Astrocyte of the spinal cord (primary cell): ENCODE data around the gene ITK.

ENCODE experiments used
- DNase-seq: peaks from one replicate; pipeline ENCODE4 v3.0.0; 2011; ENCODE audit warnings: low read depth, low spot score
- H3K4me3 ChIP-seq: 2 replicates; pipeline ENCODE4 v1.5.1; 2011; ENCODE audit warnings: low read depth, mild to moderate bottlenecking, low read length, moderate library complexity
- in situ Hi-C: cut with HindIII; loops from 2 replicates; pipeline ENCODE4 v1.10.0; 2017; ENCODE audit warnings: low sequenced_read_pairs
- TF ChIP-seq, protein P1 (sequence below): IDR thresholded peaks from 2 replicates; pipeline ENCODE4 v1.5.1; 2012; ENCODE audit warnings: low read depth, mild to moderate bottlenecking, low read length, inconsistent platforms

Gene ITK

DNA sequence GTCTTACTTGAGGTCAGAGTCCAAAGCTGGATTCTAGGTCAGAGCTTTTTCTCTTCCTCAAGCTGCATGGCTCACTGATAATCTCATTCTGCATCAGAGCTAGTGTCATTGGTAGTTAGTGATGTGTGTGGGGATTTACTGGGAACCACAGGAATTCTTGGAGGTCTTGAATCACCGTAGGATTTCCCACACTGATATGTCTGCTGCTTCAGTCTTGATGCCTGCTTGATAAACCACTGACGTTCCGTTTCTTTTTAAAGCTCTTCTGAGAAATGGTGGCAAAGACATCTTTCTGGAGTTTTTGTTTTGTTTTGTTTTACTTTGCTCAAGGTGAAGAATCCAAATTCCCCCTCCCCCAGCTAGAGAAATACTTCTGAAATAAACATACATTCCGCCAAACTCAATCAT, 13.4 kb upstream of the ITK start:
- H3K4me3 ChIP-seq = no peak overlapping the region
- peak; percentile 11 for DNase-seq
- TF ChIP-seq, protein P1, sequence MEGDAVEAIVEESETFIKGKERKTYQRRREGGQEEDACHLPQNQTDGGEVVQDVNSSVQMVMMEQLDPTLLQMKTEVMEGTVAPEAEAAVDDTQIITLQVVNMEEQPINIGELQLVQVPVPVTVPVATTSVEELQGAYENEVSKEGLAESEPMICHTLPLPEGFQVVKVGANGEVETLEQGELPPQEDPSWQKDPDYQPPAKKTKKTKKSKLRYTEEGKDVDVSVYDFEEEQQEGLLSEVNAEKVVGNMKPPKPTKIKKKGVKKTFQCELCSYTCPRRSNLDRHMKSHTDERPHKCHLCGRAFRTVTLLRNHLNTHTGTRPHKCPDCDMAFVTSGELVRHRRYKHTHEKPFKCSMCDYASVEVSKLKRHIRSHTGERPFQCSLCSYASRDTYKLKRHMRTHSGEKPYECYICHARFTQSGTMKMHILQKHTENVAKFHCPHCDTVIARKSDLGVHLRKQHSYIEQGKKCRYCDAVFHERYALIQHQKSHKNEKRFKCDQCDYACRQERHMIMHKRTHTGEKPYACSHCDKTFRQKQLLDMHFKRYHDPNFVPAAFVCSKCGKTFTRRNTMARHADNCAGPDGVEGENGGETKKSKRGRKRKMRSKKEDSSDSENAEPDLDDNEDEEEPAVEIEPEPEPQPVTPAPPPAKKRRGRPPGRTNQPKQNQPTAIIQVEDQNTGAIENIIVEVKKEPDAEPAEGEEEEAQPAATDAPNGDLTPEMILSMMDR = no peak
- in situ Hi-C loops = no loop called here

DNA sequence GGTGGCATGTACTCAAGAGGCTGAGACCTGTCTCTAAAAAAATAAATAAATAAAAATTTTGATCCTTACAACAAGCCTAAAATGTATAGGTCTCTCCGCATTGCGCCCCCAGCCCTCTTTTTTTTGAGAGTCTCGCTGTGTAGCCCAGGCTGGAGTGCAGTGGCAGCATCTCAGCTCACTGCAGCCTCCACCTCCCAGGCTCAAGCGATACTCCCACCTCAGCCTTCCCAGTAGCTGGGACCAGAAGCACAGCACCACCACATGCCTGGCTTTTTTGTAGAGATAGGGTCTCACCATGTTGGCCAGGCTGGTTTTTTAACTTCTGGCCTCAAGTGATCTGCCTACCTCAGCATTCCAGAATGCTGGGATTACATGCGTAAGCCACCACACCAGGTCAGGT, 12.4 kb upstream of the ITK start:
- in situ Hi-C loops = no loop called here

DNA sequence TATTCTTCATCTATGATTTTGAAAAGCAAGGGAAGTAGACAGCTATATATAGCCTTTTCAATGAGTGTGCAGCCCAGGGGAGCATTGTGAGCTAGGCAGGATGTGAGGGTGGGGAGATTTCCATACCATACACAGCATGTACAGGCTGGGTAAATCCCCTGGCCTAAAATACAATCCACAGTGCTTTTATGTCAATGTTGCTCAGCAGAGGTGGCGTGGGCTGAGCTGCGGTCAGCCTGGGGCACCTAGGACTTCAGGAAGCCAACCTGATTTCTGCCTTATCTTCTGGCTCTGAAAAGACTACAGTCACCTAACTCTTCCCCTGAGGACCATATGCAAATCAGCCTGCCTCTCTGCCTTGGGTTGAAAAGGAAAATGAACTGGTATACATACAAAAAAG, 8.2 kb upstream of the ITK start:
- no peak overlapping the region for H3K4me3 ChIP-seq
- TF ChIP-seq, protein P1 = no peak
- no peak for DNase-seq
- in situ Hi-C loops = no loop called here

More for the DNA sequence above, 12.4 kb upstream of the ITK start:
- no peak overlapping the region for H3K4me3 ChIP-seq
- no peak for DNase-seq
- TF ChIP-seq, protein P1 = no peak

DNA sequence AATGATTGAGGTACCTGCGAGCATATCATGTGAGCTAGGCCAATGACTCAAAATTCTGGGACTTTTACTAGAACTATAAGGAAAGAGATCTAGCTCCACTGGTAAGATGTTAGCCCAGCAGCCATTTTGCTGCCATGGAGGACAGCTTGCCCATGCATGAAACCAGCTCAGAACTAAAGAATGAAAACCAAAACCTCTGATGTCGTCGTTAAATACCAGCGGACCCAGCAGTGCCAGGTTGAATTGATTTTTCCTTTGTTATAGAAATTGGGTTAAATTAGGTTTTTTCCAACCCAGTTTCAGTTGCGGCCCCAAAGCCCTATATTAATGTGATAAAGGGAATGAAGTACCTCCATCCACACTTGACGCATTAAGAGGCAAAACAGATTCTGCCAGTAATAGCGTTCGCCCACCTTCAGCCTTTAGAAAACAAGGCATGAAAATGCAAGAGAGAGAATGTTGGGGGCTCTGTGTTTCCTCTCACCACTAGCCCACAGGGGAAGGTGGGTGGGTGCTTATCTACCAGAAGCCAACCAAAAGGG, 5.5 kb upstream of the ITK start:
- no peak for DNase-seq
- TF ChIP-seq, protein P1 = no peak
- in situ Hi-C loops = no loop called here
- no peak overlapping the region for H3K4me3 ChIP-seq

DNA sequence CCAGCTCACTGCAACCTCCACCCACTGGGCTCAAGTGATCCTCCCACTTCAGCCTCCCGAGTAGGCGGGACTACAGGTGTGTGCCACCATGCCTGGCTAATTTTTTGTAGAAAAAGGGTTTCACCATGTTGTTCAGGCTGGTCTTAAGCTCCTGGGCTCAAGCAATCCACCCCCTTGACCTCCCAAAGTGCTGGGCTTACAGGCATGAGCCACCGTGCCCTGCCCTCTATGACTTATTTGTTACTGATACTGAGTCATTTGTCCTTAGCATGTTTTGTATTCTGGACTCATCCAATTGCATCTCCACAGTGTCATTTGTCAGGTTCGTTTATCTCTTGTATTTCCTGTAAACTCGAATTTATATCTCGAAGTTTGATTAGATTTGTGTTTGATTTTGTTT, 2.7 kb upstream of the ITK start:
- in situ Hi-C loops = no loop called here
- H3K4me3 ChIP-seq = no peak overlapping the region
- TF ChIP-seq, protein P1 = no peak
- no peak for DNase-seq

DNA sequence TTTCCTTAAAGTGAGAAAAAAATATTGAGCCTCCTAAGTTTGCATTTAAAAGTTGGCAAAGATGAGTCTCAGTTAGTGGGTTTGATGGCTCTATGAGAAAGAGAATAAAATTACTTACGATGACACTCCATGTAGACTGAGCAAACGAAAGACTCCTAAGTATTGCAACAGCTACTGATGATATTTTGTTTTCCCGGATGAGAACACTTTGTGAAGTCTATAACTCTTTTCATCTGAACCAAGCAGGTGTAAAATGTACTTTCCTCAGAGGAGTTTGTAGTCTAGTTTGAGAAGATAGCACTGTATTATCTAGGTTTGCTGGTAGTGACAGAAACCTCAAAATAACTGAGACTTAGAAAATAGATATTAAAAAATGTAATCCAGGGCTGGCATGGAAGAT, 1.7 kb upstream of the ITK start:
- TF ChIP-seq, protein P1 = no peak
- in situ Hi-C loops = no loop called here
- no peak for DNase-seq
- no peak overlapping the region for H3K4me3 ChIP-seq

DNA sequence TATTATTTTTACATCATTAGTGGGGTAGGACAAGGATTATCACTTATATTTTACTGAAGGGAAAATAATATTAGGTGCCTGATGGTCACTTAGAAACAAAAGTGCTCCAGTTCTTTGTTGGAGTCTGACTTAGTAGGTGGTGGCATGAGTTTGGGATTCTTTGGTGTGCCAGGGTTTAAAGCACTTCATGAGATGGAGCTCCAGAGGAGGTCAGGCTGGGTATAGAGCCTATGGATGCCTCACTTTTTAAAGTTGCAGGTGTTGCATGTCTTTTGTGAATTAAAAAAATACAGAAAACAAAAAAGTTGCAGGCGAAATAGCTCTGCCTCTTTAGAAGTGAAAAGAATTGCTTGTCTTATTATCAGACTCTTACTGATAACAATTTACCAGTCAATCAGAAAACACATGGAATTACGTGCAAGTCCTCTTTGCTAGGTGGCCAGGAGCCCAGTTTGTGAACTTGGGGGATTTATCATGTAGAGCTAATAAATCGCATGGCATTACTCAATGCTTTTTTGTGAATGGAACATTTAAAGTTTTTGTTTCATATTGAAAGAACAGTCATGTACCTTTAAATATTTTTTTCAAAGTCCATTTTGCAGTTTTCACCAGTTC, 1.6 kb downstream of the ITK start:
- H3K4me3 ChIP-seq = no peak overlapping the region
- in situ Hi-C loops = no loop called here
- DNase-seq = no peak
- TF ChIP-seq, protein P1 = no peak
